ENCODE measurements around the gene SH2D1B. TPM values are rescaled to one million over a fixed set of nuclear protein-coding genes. Genes with fewer than 3 reads are reported as not detected.

Gene SH2D1B
- total and polyA plus RNA-seq, 9 donors = 0.10 to 0.40 (median 0.12) TPM; not detected in 6

DNA sequence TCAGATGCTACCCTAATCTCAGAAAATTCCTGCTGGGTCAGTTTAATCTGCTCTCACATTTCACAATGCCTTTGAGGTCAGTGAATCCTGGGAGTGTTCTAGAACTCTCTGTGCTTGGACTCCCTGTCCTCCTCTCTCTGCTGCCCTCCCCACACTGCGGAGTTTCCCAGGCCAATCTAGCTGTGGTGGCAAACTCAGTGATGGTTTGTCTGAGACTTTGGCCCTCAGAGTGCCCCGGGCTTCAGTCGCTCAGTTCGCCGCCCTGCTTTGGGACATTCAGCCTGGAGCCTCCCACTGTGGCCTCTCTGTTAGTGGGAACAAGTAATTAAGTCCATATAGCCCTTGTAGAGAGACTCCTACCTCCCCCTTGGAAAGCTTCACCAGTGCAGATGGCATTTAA, 23.3 kb downstream of the SH2D1B start:
- Histone ChIP-seq H3K36me3 (no peaks in the 10 kb centered on the region), H3K27me3 (no peaks in the 10 kb centered on the region), H3K4me3 (no peak overlapping the region), H3K27ac (no peak overlapping the region), H3K4me1 (ENCODE audit: insufficient read depth) (peaks cover 6% of the 10 kb centered on the region), H3K9me3 (no peaks in the 10 kb centered on the region)
- TF ChIP-seq POLR2A (IDR thresholded peaks at IDR 0.05) (no peak), EP300 (IDR thresholded peaks at IDR 0.05) (no peak)
- TF ChIP-seq, protein P1, sequence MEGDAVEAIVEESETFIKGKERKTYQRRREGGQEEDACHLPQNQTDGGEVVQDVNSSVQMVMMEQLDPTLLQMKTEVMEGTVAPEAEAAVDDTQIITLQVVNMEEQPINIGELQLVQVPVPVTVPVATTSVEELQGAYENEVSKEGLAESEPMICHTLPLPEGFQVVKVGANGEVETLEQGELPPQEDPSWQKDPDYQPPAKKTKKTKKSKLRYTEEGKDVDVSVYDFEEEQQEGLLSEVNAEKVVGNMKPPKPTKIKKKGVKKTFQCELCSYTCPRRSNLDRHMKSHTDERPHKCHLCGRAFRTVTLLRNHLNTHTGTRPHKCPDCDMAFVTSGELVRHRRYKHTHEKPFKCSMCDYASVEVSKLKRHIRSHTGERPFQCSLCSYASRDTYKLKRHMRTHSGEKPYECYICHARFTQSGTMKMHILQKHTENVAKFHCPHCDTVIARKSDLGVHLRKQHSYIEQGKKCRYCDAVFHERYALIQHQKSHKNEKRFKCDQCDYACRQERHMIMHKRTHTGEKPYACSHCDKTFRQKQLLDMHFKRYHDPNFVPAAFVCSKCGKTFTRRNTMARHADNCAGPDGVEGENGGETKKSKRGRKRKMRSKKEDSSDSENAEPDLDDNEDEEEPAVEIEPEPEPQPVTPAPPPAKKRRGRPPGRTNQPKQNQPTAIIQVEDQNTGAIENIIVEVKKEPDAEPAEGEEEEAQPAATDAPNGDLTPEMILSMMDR (IDR thresholded peaks at IDR 0.05) = no peak
- intact Hi-C loops (cut with DNase I) = loop anchor here in 1 of 4 donors (2.0 kb wide), 1 partner anchor 14 kb away; no protein-coding TSS in a partner anchor
- 86 to 95% (median 94%) methylated on average over 5 of the region's 5 CpGs for WGBS, 3 donors
- DNase-seq = no peak

DNA sequence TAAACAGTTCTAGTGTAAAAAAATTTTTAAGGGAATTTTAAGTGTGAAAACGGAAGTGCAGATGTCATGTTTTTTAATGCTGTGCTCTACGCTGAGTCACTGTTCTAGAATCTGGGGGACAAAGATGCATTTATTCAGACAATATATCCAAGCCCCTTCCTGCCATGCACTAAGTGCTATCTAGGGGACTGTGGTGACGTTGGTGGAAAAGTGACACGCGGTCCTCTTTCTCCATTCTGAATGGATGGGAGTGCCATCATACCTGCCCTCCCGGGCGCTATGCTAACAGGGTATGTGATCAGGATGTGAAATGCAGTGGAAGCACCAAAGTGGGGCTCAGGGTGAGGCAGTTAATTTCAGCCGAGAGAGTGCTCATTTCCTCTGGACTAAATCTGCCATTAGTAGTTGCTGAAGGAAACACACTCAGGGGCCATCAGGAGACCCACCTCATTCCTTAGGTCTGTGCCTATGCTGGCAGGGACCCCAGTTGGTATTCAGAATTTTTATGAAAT, 23.8 kb downstream of the SH2D1B start:
- TF ChIP-seq POLR2A (IDR thresholded peaks at IDR 0.05) (no peak), EP300 (IDR thresholded peaks at IDR 0.05) (no peak)
- TF ChIP-seq, protein P1 (IDR thresholded peaks at IDR 0.05) = no peak
- no peak overlapping the region for H3K27ac ChIP-seq
- peaks cover 6% of the 10 kb centered on the region for H3K4me1 ChIP-seq (ENCODE audit: insufficient read depth)
- no peaks in the 10 kb centered on the region for H3K36me3 ChIP-seq
- no peaks in the 10 kb centered on the region for H3K27me3 ChIP-seq
- no peak overlapping the region for H3K4me3 ChIP-seq
- intact Hi-C loops (cut with DNase I) = loop anchor here in 1 of 4 donors (2.0 kb wide), 1 partner anchor 15 kb away; no protein-coding TSS in a partner anchor
- WGBS, 3 donors = 79 to 88% (median 87%) methylated on average over 8 of the region's 8 CpGs
- H3K9me3 ChIP-seq = no peaks in the 10 kb centered on the region
- no peak for DNase-seq

DNA sequence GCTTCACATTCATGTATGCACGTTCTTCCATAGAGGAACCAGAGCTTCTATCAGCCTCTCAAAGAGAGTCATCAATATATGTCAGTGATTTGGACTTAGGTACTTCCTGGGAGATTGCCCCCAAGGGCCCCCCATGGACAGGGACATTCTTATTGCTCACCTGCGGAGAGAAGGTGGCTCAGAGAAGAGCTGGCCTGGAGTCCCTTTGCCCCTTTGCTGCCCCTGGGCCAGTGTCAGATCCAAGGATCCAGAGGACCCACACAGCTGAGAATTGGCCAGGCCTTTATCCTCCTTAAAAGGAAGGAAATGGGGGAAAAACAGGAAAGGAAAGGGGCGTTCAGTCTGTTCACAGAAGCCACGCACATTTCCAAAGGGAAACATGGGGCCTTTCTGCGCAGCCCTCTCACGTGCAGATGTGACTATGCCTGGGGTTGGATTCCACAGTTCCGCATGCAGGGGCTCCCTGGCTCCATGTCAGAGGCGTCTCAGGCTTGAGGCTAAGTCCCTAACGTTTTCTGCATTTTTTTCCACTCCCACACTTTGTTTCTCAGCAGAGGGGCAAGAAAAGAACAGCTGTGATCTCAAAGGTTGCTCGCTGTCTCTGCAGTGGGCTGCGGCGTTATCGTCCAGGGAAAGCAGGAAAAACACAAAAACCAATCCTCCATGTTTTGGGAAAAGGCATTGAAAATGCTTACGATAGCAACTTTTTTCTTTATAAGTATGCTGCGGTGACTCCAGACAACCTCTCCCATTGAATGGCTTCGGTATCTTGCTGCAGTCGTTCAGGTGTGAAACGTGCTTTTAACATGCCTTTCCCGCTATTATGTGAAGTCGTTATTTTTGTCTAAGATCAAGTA, 24.5 kb downstream of the SH2D1B start:
- peak in 3 of 5 donors; percentile 25 to 67 (median 50) for DNase-seq
- Histone ChIP-seq H3K4me3 (no peak overlapping the region), H3K27me3 (no peaks in the 10 kb centered on the region), H3K36me3 (no peaks in the 10 kb centered on the region), H3K27ac (no peak overlapping the region), H3K9me3 (no peaks in the 10 kb centered on the region), H3K4me1 (ENCODE audit: insufficient read depth) (peaks cover 6% of the 10 kb centered on the region)
- 35 to 62% (median 57%) methylated on average over 20 of the region's 20 CpGs for WGBS, 3 donors
- TF ChIP-seq POLR2A (IDR thresholded peaks at IDR 0.05) (no peak), EP300 (IDR thresholded peaks at IDR 0.05) (no peak)
- TF ChIP-seq, protein P1 (IDR thresholded peaks at IDR 0.05) = no peak
- intact Hi-C loops (cut with DNase I) = loop anchor here in 1 of 4 donors (2.0 kb wide), 1 partner anchor 15 kb away; no protein-coding TSS in a partner anchor

DNA sequence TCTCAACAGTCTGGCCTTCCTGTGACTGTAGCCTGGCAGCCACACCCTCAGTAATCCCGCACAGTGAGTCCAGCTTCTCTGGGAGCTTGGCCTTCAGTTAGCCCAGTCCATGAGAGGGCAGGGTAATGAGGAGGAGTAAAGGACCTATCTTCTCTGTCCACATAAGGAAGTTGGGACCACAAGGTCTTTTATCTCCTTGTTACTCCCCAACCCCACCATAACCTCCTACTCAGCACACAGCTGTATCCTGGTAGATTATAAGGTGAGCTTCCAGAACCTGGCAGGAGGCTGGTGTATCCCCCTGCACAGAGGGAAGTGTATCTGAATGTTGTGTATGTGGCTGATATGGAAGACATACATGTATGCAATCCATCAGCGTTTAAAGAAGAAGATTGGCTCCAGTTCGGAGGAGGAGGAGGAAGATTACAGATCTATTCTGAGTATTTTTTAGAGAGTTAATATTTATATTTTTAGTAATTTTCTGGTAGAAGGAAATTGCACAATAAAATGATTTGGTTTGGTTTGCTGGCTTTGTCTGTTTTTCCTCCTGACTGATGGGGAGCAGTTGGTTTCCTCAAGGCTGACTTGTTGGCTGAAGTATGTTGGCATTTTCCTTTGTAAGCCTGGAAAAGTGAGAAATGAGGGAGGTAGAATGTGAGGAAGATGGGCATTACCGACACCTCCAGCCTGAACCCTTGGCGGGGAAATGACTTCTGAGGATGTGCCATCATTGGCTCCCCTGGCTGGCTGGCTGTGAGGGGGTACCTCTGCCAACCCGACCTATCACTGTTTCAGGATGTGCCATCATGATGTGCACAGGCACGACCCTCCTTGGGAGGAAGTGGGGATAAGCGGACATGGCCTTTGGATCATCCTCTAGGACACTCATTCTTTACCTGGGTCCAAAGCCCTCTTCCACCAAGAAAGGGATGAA, 25.4 kb downstream of the SH2D1B start:
- Histone ChIP-seq H3K4me1 (ENCODE audit: insufficient read depth) (peaks cover 6% of the 10 kb centered on the region), H3K4me3 (no peak overlapping the region), H3K27ac (no peak overlapping the region), H3K27me3 (no peaks in the 10 kb centered on the region), H3K36me3 (no peaks in the 10 kb centered on the region), H3K9me3 (no peaks in the 10 kb centered on the region)
- 81 to 86% (median 83%) methylated on average over 8 of the region's 8 CpGs for WGBS, 3 donors
- no peak for DNase-seq
- intact Hi-C loops (cut with DNase I) = no loop called here
- TF ChIP-seq POLR2A (IDR thresholded peaks at IDR 0.05) = no peak
- TF ChIP-seq, protein P1 (IDR thresholded peaks at IDR 0.05) = no peak
